Fibroblast of skin of abdomen (primary cell): ENCODE results near the gene CYBA.
"Not testable (repeated sequence)": the region's sequence is repeated elsewhere in the genome, so short reads cannot be mapped to it uniquely, and the experiment has no call there.

ENCODE experiments used
- DNase-seq: peaks from one replicate; pipeline ENCODE4 v3.0.0-alpha.2; 2013

The CYBA gene

GRCh38 chr16:88609426-88609825, 41.4 kb downstream of the CYBA start:
- DNase-seq, result not testable (repeated sequence)

- DNase-seq, result no peak
These were observed 42.8 kb downstream of the CYBA start for GRCh38 chr16:88608076-88608475.

- DNase-seq, result no peak
These were observed 44.6 kb downstream of the CYBA start for GRCh38 chr16:88606148-88606757.

GRCh38 chr16:88605186-88606147, 45.4 kb downstream of the CYBA start:
- DNase-seq, result no peak

GRCh38 chr16:88602091-88602490, 48.8 kb downstream of the CYBA start:
- no peak for DNase-seq

GRCh38 chr16:88601313-88602036, 49.4 kb downstream of the CYBA start:
- no peak for DNase-seq

GRCh38 chr16:88600539-88600896, 50.3 kb downstream of the CYBA start:
- no peak for DNase-seq

GRCh38 chr16:88599825-88600538, 50.9 kb downstream of the CYBA start:
- no peak for DNase-seq

- DNase-seq, result no peak
These were observed 51.6 kb downstream of the CYBA start for GRCh38 chr16:88599092-88599733.

GRCh38 chr16:88597856-88598491, 52.9 kb downstream of the CYBA start:
- no peak for DNase-seq

- DNase-seq, result peak; percentile 8
These were observed 54.4 kb downstream of the CYBA start for GRCh38 chr16:88596483-88596882.

GRCh38 chr16:88595921-88596320, 54.9 kb downstream of the CYBA start:
- DNase-seq, result no peak

GRCh38 chr16:88595101-88595500, 55.8 kb downstream of the CYBA start:
- no peak for DNase-seq

GRCh38 chr16:88593910-88594309, 56.9 kb downstream of the CYBA start:
- no peak for DNase-seq

- no peak for DNase-seq
These were observed 57.4 kb downstream of the CYBA start for GRCh38 chr16:88593489-88593888.
